ENCODE results near the gene SOCS3.

The SOCS3 gene

GRCh38 chr17:78359997-78360370 is at the start of gene SOCS3:
Gene SOCS3, minus strand, starts transcription at chr17:78360077. Its CDS starts 982 bp downstream, at chr17:78359095.
- peak; percentile 99 for DNase-seq (ENCODE audit: low read depth)

GRCh38 chr17:78409191-78409928 is 49.5 kb upstream of the SOCS3 start:
- DNase-seq (ENCODE audit: low read depth): no peak

- no peak for DNase-seq (ENCODE audit: low read depth)
Measured at GRCh38 chr17:78408476-78409050, 48.7 kb upstream of the SOCS3 start.

- no peak for DNase-seq (ENCODE audit: low read depth)
Measured at GRCh38 chr17:78407387-78408000, 47.6 kb upstream of the SOCS3 start.

GRCh38 chr17:78406920-78407319 is 47.0 kb upstream of the SOCS3 start:
- DNase-seq (ENCODE audit: low read depth): no peak

- no peak for DNase-seq (ENCODE audit: low read depth)
Measured at GRCh38 chr17:78406396-78406795, 46.5 kb upstream of the SOCS3 start.

- DNase-seq (ENCODE audit: low read depth): no peak
Measured at GRCh38 chr17:78403822-78404221, 43.9 kb upstream of the SOCS3 start.

- no peak for DNase-seq (ENCODE audit: low read depth)
Measured at GRCh38 chr17:78401891-78402290, 42.0 kb upstream of the SOCS3 start.

GRCh38 chr17:78401246-78401645 is 41.4 kb upstream of the SOCS3 start:
- DNase-seq (ENCODE audit: low read depth): no peak

- no peak for DNase-seq (ENCODE audit: low read depth)
Measured at GRCh38 chr17:78400581-78401240, 40.8 kb upstream of the SOCS3 start.

- DNase-seq (ENCODE audit: low read depth): no peak
Measured at GRCh38 chr17:78399693-78400144, 39.8 kb upstream of the SOCS3 start.

GRCh38 chr17:78399028-78399692 is 39.3 kb upstream of the SOCS3 start:
- DNase-seq (ENCODE audit: low read depth): no peak

- no peak for DNase-seq (ENCODE audit: low read depth)
Measured at GRCh38 chr17:78398390-78398789, 38.5 kb upstream of the SOCS3 start.

GRCh38 chr17:78397681-78398101 is 37.8 kb upstream of the SOCS3 start:
- peak; percentile 81 for DNase-seq (ENCODE audit: low read depth)

- DNase-seq (ENCODE audit: low read depth): peak; percentile 46
Measured at GRCh38 chr17:78396441-78397337, 36.8 kb upstream of the SOCS3 start.

GRCh38 chr17:78395155-78395554 is 35.3 kb upstream of the SOCS3 start:
- no peak for DNase-seq (ENCODE audit: low read depth)

- no peak for DNase-seq (ENCODE audit: low read depth)
Measured at GRCh38 chr17:78394209-78394608, 34.3 kb upstream of the SOCS3 start.

GRCh38 chr17:78393575-78393974 is 33.7 kb upstream of the SOCS3 start:
- no peak for DNase-seq (ENCODE audit: low read depth)

- no peak for DNase-seq (ENCODE audit: low read depth)
Measured at GRCh38 chr17:78392295-78392694, 32.4 kb upstream of the SOCS3 start.

- no peak for DNase-seq (ENCODE audit: low read depth)
Measured at GRCh38 chr17:78391843-78392242, 32.0 kb upstream of the SOCS3 start.

- DNase-seq (ENCODE audit: low read depth): no peak
Measured at GRCh38 chr17:78391051-78391431, 31.2 kb upstream of the SOCS3 start.

Data from fibroblast of gingiva (primary cell).